H1 (cell line): ENCODE data around the gene STX18. TPM values are rescaled to one million over a fixed set of nuclear protein-coding genes. Genes with fewer than 3 reads are reported as not detected.

ENCODE experiments used
- SIN3A ChIP-seq, 2 experiments: IDR thresholded peaks in 1 of 2; conservative IDR thresholded peaks in 1 of 2; 2 replicates each; pipeline ENCODE4 v1.6.1; 2011 to 2012; ENCODE audit warnings: low read length in 2 of 2, improper control_type of control experiment in 1 of 2, low read depth in 1 of 2, mild to moderate bottlenecking in 1 of 2
- polyA plus RNA-seq, 7 experiments: library from polyadenylated mRNA; depleted of rRNA in 3 of 7; stranded (reverse) in 5 of 7; unstranded in 2 of 7; fragments of >200 nt in 5 of 7; fragments of 200-250 nt in 2 of 7; gene quantifications; 1 replicate in 5 of 7; 2 replicates in 1 of 7; 4 replicates in 1 of 7; pipeline versions ENCODE4 v1.2.1 to v1.2.3, GENCODE V29; 2011 to 2013; ENCODE audit warnings: missing spikeins in 2 of 7, mixed read lengths in 2 of 7
- total RNA-seq: library from RNA; stranded (reverse); fragmentation: NEBNext Ultra II Directional; extraction: Animal tissue kit (Norgen Biotek cat#: 25700); gene quantifications from 2 replicates; pipeline ENCODE4 v1.2.1, GENCODE V29; 2021

Gene STX18
- total and polyA plus RNA-seq, 2 of the 8 experiments (the other 6 are each of a cell fraction or from before 2014, with no cell fraction given) = 14.6 to 18.3 TPM

GRCh38 chr4:4416981-4417380 is 124.9 kb downstream of the STX18 start (continued):
- no peak for TF ChIP-seq SIN3A (conservative IDR thresholded peaks at IDR 0.05 in 1 of 2, IDR thresholded peaks at IDR 0.05 in 1 of 2; ENCODE audit: low read depth in 1 of 2, low read length in 2 of 2)
